Fibroblast of lung (primary cell): Measurements from ENCODE around the gene CHST12.

Experiments
- CTCF ChIP-seq, 2 donors: IDR thresholded peaks in 1 of 2; conservative IDR thresholded peaks in 1 of 2; 1 replicate in 1 of 2; 2 replicates in 1 of 2; pipeline ENCODE4 v1.5.1; 2011 to 2012; ENCODE audit warnings: low read length in 2 of 2, control low read depth in 1 of 2, inconsistent platforms in 1 of 2, low read depth in 1 of 2, mild to moderate bottlenecking in 1 of 2
- EZH2 ChIP-seq: IDR thresholded peaks from 2 replicates; pipeline ENCODE4 v1.5.1; 2012; ENCODE audit warnings: low read length, control low read depth, mild to moderate bottlenecking; ENCODE audit errors: missing control alignments

DNA sequence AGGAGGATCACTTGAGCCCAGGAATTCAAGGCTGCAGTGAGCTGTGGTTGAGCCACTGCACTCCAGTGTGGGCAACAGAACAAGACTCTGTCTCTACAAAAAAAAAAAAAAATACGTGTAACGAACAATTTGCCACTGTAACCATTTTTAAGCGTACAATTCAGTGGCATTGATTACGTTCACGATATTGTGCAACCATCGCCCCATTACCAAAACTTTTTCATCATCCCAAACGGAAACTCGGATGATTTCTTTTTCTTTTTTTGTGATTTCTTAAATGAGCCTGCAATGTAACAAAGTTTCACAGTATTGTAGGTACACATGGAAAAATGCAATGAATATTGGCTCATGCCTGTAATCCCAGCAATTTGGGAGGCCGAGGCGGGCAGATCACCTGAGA lies 63.3 kb downstream of the CHST12 start:
- TF ChIP-seq CTCF (conservative IDR thresholded peaks at IDR 0.05 in 1 of 2, IDR thresholded peaks at IDR 0.05 in 1 of 2; ENCODE audit: low read depth in 1 of 2, low read length in 2 of 2) = no peak
- no peak for TF ChIP-seq EZH2
